Muscle layer of colon (tissue), 2 donors: ENCODE results near the gene COX5A.

ENCODE experiments used
- H3K27ac ChIP-seq: one replicate; pipeline ENCODE4 v1.7.0; 2013; ENCODE audit warnings: low read depth, mild to moderate bottlenecking, low read length, moderate library complexity
- H3K27me3 ChIP-seq, 2 donors: one replicate each; pipeline ENCODE4 v1.7.0; 2013; ENCODE audit warnings: low read length in 2 of 2, mild to moderate bottlenecking in 2 of 2; ENCODE audit not compliant: insufficient read depth in 2 of 2, control insufficient read depth in 1 of 2
- H3K36me3 ChIP-seq: one replicate; pipeline ENCODE4 v1.7.0; 2013; ENCODE audit warnings: mild to moderate bottlenecking, low read length; ENCODE audit not compliant: insufficient read depth
- H3K4me1 ChIP-seq: one replicate; pipeline ENCODE4 v1.7.0; 2013; ENCODE audit warnings: mild to moderate bottlenecking, low read length; ENCODE audit not compliant: insufficient read depth
- H3K4me3 ChIP-seq, 2 donors: one replicate each; pipeline ENCODE4 v1.7.0; 2013; ENCODE audit warnings: low read length in 2 of 2, low read depth in 1 of 2, mild to moderate bottlenecking in 1 of 2, moderate library complexity in 1 of 2
- H3K9ac ChIP-seq: one replicate; pipeline ENCODE4 v1.7.0; 2013; ENCODE audit warnings: low read length
- H3K9me3 ChIP-seq: one replicate; pipeline ENCODE4 v1.7.0; 2013; ENCODE audit warnings: mild to moderate bottlenecking, low read length
- donor health status: abdominal sarcoma.
- donor health status: Adenocarcinoma of cecum.

COX5A gene

GRCh38 chr15:74961616-74962015 is 23.7 kb upstream of the COX5A start:
- Histone ChIP-seq H3K27ac (no peak overlapping the region), H3K9me3 (no peaks in the 10 kb centered on the region), H3K4me1 (peaks cover 14% of the 10 kb centered on the region), H3K9ac (no peak overlapping the region), H3K4me3 (no peak overlapping the region), H3K27me3 (peaks cover 21 to 36% of the 10 kb centered on the region in 2 donors), H3K36me3 (no peaks in the 10 kb centered on the region)

GRCh38 chr15:74960995-74961588 is 23.2 kb upstream of the COX5A start:
- Histone ChIP-seq H3K27ac (no peak overlapping the region), H3K4me3 (no peak overlapping the region), H3K9ac (no peak overlapping the region), H3K36me3 (no peaks in the 10 kb centered on the region), H3K4me1 (peaks cover 14% of the 10 kb centered on the region), H3K9me3 (no peaks in the 10 kb centered on the region), H3K27me3 (peaks cover 21 to 36% of the 10 kb centered on the region in 2 donors)

- H3K27me3 ChIP-seq, result peaks cover 29 to 43% of the 10 kb centered on the region in 2 donors
- no peaks in the 10 kb centered on the region for H3K36me3 ChIP-seq
- peaks cover 21% of the 10 kb centered on the region for H3K4me1 ChIP-seq
Observed at GRCh38 chr15:74960286-74960685, 22.4 kb upstream of the COX5A start.

DNA sequence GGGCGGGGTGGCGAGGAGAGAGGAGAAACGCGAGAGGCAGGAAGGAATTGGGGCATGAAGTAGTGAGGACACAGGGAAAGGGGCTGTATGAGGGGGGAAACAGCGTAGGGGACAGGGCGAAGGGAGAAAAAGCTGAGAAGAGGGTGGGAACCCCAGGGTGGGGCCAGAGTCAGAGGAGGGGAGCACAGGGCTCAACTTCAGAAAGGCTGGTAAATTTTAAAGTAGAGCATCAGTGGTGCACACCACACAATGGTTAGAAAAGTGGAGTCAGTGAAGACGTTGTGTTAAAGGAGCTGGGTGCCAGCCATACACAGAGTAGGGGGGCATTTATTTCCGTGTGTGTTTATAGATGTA is 21.7 kb upstream of the COX5A start:
- Histone ChIP-seq H3K9me3 (no peaks in the 10 kb centered on the region), H3K27ac (no peak overlapping the region), H3K36me3 (no peaks in the 10 kb centered on the region), H3K4me3 (no peak overlapping the region), H3K4me1 (peaks cover 21% of the 10 kb centered on the region), H3K9ac (no peak overlapping the region), H3K27me3 (peaks cover 29 to 49% of the 10 kb centered on the region in 2 donors)

More at GRCh38 chr15:74960286-74960685, 22.4 kb upstream of the COX5A start:
- no peak overlapping the region for H3K9ac ChIP-seq
- H3K9me3 ChIP-seq, result no peaks in the 10 kb centered on the region
- H3K4me3 ChIP-seq, result no peak overlapping the region
- no peak overlapping the region for H3K27ac ChIP-seq

DNA sequence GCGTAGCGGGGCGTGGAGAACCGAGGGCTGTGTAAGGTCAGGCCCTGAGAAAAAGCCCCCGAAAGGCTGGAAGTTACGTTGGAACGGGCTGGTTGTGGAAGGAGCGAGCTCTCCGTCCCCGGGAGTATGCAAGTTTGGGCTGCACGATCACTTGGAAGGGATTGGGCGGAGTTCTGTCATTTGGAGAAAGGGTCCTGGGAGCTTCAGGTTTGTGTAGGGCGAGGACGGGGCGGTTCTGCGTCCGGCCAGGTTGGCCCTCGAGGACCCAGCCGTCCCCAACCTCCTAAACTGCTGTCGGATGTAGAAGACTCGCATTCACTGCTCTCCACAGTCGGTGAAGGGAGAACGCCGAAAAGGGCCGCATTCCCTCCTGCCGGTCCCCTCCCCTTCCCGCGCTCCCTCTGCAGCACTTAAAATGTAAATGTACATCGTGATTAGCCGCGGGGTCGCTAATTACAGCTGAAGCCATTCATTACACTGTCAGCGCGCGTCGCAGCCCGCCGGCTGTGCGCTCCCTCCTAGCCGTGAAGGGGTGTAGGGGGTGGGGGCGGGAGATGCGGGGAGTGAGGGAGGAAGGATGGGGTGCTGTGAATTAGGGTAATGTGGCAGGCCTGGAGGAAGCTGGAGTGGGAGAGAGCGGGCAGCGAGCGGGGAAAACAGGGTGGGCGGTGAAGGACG is 21.2 kb upstream of the COX5A start:
- Histone ChIP-seq H3K4me3 (peak overlapping the region; percentile 17 to 38), H3K27me3 (peaks cover 29 to 54% of the 10 kb centered on the region in 2 donors), H3K27ac (no peak overlapping the region), H3K4me1 (peaks cover 21% of the 10 kb centered on the region), H3K9ac (no peak overlapping the region), H3K9me3 (no peaks in the 10 kb centered on the region), H3K36me3 (no peaks in the 10 kb centered on the region)

DNA sequence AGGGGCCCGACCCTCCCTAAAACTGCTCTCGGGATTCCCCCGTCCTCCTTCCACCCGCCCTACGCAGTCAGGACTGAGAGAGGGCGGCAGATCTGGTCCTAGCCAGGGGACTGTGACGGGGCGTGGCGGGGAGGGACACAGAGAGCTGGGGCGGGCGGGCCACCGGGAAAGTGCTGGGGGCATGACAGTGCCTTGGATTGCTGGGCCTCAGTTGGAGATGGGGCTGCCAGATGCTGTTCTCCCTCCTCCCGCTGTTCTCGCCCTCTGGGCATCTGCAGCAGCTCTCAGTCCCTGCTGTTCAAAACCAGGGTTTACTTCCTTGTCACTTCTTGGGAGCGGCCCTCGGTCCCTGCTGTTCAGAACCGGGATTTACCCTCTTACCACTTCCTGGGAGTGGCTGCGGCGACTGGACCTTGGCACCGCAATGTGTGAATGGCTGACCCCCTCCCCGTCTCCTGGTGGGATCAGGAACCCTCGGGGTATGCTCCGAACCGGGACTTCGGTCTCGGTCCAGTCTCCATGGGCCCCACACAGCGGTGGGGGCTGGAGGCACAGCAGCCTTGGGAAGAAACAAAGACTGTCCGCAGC is 20.5 kb upstream of the COX5A start:
- Histone ChIP-seq H3K36me3 (no peaks in the 10 kb centered on the region), H3K27ac (no peak overlapping the region), H3K4me3 (peak overlapping the region; percentile 17 to 38), H3K27me3 (peaks cover 29 to 55% of the 10 kb centered on the region in 2 donors), H3K9me3 (no peaks in the 10 kb centered on the region), H3K4me1 (peaks cover 21% of the 10 kb centered on the region), H3K9ac (no peak overlapping the region)

- no peaks in the 10 kb centered on the region for H3K36me3 ChIP-seq
- no peak overlapping the region for H3K27ac ChIP-seq
- H3K4me3 ChIP-seq, result peak overlapping the region; percentile 52 to 70
- H3K4me1 ChIP-seq, result peaks cover 21% of the 10 kb centered on the region
- no peaks in the 10 kb centered on the region for H3K9me3 ChIP-seq
- no peak overlapping the region for H3K9ac ChIP-seq
- H3K27me3 ChIP-seq, result peaks cover 29 to 55% of the 10 kb centered on the region in 2 donors
Observed at GRCh38 chr15:74957476-74958035, 19.7 kb upstream of the COX5A start.

DNA sequence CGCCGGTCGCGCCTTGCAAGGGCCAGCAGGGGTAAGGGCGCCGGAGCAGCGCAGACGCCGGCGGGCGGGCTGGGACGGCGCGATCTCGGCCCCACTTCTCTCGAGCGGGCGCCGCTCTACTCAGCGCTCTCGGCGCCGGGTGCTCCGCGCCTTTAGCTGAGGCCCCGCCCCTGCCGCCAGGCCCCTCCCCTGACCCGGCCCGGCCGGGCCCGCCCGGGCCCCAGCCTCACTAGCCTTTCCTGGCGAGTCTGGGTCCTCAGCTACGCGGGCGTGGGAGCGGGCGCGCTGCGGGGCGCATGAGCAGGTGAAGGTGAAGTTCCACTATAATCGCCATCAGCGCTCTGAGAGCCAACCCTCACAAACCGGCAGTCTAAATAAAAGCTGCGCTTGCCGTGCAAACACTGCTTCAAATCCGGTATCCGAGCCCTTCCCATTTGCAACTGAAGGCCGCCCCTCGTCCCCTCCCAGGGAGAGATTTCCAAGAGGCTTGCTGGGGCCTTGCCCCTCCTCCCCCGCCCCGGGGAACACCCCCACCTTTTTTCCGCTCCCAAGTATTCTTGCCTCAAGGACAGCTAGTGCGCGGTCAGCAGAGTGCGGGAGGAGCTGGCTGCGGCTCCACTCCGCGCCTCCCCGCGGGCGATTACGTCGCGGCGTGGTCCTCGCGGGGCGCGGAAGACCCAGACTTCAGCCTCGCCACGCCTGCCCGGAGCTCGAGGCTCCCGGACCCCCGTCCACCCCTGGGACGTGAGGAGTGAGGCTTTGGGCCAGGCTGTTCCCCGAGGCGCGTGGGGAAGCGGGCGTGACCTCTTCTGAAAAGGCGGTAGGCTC is 19.0 kb upstream of the COX5A start, which contains the start of gene RPP25:
RPP25 (minus strand) TSS at position 125 of the 828 bp plus-strand sequence. CDS start 189 bp downstream, outside the sequence.
- Histone ChIP-seq H3K9me3 (no peaks in the 10 kb centered on the region), H3K27me3 (peaks cover 29 to 55% of the 10 kb centered on the region in 2 donors), H3K27ac (peak within 1 kb of the TSS; percentile 58), H3K4me3 (peak within 1 kb of the TSS; percentile 52 to 70), H3K4me1 (peaks cover 21% of the 10 kb centered on the region), H3K36me3 (no peaks in the 10 kb centered on the region), H3K9ac (no peak within 1 kb of the TSS)

- Histone ChIP-seq H3K4me1 (peaks cover 21% of the 10 kb centered on the region), H3K9ac (no peak overlapping the region), H3K27me3 (peaks cover 29 to 55% of the 10 kb centered on the region in 2 donors), H3K4me3 (peak overlapping the region; percentile 52 to 70), H3K27ac (peak overlapping the region; percentile 34), H3K36me3 (no peaks in the 10 kb centered on the region), H3K9me3 (no peaks in the 10 kb centered on the region)
Observed at GRCh38 chr15:74955796-74956647, 18.1 kb upstream of the COX5A start.

GRCh38 chr15:74955017-74955416 is 17.1 kb upstream of the COX5A start:
- H3K36me3 ChIP-seq, result no peaks in the 10 kb centered on the region
- no peak overlapping the region for H3K9ac ChIP-seq
- no peak overlapping the region for H3K4me3 ChIP-seq
- H3K4me1 ChIP-seq, result peaks cover 21% of the 10 kb centered on the region
- peak overlapping the region; percentile 10 for H3K27ac ChIP-seq
- H3K9me3 ChIP-seq, result no peaks in the 10 kb centered on the region
- peaks cover 28 to 51% of the 10 kb centered on the region in 2 donors for H3K27me3 ChIP-seq
